Measurements from ENCODE around the gene SPPL2B.

DNA sequence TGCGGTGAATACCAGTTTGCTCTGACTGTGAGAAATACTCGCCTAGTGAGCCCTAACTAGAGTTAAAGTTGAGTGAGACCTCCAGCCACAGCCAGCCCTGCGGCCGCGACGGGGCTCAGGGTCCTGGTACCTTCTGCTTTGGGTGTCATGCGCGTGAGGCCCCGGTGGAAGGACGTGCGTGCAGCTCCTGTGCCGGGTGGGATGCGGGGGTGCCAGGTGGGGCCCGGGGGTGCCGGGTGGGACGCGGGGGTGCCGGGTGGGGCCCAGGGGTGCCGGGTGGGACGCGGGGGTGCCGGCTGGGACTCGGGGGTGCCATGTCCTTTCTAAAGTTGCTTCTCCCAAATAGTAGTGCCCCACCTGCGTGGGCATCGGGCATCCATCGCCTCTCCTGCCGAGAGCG is 23.1 kb downstream of the SPPL2B start:
- TF ChIP-seq, protein P1, sequence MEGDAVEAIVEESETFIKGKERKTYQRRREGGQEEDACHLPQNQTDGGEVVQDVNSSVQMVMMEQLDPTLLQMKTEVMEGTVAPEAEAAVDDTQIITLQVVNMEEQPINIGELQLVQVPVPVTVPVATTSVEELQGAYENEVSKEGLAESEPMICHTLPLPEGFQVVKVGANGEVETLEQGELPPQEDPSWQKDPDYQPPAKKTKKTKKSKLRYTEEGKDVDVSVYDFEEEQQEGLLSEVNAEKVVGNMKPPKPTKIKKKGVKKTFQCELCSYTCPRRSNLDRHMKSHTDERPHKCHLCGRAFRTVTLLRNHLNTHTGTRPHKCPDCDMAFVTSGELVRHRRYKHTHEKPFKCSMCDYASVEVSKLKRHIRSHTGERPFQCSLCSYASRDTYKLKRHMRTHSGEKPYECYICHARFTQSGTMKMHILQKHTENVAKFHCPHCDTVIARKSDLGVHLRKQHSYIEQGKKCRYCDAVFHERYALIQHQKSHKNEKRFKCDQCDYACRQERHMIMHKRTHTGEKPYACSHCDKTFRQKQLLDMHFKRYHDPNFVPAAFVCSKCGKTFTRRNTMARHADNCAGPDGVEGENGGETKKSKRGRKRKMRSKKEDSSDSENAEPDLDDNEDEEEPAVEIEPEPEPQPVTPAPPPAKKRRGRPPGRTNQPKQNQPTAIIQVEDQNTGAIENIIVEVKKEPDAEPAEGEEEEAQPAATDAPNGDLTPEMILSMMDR (IDR thresholded peaks at IDR 0.05 in 8 of 11, conservative IDR thresholded peaks at IDR 0.05 in 3 of 11): no peak
- TF ChIP-seq POLR2A (IDR thresholded peaks at IDR 0.05) (no peak), POLR2AphosphoS5 (IDR thresholded peaks at IDR 0.05) (no peak)
